GM12873 (cell line): ENCODE measurements around the gene PRR35.

Experiments used
- TF ChIP-seq, protein P1 (sequence below): IDR thresholded peaks from 2 replicates; pipeline ENCODE4 v1.5.1; 2012; ENCODE audit warnings: low read depth, mild to moderate bottlenecking, moderate library complexity, low read length, control low read depth; ENCODE audit not compliant: insufficient read depth; ENCODE audit errors: missing control alignments

Gene PRR35

GRCh38 chr16:592518-593306 lies 32.5 kb downstream of the PRR35 start:
- TF ChIP-seq, protein P1, sequence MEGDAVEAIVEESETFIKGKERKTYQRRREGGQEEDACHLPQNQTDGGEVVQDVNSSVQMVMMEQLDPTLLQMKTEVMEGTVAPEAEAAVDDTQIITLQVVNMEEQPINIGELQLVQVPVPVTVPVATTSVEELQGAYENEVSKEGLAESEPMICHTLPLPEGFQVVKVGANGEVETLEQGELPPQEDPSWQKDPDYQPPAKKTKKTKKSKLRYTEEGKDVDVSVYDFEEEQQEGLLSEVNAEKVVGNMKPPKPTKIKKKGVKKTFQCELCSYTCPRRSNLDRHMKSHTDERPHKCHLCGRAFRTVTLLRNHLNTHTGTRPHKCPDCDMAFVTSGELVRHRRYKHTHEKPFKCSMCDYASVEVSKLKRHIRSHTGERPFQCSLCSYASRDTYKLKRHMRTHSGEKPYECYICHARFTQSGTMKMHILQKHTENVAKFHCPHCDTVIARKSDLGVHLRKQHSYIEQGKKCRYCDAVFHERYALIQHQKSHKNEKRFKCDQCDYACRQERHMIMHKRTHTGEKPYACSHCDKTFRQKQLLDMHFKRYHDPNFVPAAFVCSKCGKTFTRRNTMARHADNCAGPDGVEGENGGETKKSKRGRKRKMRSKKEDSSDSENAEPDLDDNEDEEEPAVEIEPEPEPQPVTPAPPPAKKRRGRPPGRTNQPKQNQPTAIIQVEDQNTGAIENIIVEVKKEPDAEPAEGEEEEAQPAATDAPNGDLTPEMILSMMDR, result no peak

GRCh38 chr16:593406-593805 lies 33.2 kb downstream of the PRR35 start:
- TF ChIP-seq, protein P1, result no peak

DNA sequence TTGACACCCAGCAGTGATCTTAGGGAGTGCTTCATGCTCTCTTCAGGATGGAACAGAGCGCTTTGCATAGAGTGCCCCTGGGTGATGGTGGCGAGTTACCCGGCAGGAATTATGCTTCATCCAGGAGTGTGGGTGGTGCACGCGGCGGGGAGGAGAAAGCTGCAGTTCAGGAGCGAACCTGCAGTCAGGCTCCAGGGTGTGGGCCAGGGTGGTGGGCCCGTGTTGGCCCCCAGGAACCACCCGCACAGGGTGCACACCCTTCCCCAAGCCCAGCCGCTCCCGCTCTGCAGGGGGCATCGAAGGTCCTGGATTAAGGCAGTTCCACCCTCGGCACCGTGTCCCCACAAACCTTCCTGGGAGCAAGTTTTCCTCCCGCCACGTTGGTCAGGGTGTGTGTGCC lies 33.6 kb downstream of the PRR35 start:
- TF ChIP-seq, protein P1, result no peak

DNA sequence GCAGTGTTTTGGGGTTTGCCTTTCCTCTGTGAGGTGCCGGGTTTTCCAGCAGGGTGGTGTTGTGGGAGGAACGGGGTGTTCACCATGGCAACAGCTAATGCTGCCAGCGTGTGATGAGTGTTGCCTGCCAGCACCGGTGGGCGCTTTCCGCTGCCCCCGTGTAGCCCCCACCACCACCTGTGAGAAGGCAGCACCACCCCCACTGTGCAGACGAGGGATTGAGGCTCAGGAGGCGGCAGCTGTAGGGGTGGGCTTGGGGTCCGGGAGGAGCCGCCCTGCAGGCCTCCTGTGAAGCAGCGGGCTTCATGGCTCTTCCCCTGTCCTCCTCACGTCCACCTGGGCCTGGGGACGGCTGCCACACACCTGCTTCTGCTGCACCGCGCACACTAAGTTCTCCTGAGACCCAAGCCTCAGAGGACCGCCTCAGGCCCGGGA lies 34.9 kb downstream of the PRR35 start:
- TF ChIP-seq, protein P1, result no peak

- TF ChIP-seq, protein P1, result no peak
These were observed 35.9 kb downstream of the PRR35 start for GRCh38 chr16:595942-596735.

- TF ChIP-seq, protein P1, result no peak
These were observed 36.5 kb downstream of the PRR35 start for GRCh38 chr16:596736-597060.
